ENCODE results near the gene WDPCP. TPM values are rescaled to one million over a fixed set of nuclear protein-coding genes. Genes with fewer than 3 reads are reported as not detected.

The WDPCP gene
- total and polyA plus RNA-seq, 7 donors: 0.60 to 35.5 (median 14.0) TPM

DNA sequence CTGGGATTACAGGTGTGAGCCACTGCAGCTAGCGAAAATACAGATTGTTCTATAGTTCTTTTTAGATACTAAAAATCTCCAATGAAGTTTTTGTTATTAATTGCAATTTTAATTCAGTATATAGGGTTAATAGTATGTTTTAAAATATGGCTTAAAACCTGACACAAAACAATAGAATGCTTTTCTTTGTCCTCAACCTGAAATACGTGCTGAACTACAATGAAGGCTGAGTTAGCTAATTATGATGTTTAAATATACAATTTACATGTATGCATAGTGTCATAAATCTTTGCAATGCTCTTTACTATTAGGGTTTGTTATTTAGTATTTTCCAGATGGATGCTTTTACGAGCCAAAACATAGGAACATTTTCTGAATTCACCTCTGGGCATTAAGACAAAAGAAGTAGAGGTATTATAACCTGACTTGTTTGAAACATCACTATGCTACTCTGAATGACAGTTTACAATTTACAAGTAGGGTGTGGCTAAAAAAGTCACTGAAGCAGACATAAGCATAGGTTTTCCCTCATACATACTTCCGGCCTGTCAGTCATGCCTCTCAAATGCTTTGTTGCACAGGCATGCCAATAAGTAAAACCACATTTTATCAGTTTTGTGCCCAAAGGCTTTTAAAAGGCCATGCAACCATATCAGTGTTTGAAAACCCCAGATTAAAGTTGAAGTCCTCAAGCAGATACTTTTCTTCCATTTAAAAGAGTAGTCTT is 369.3 kb downstream of the WDPCP start:
- Histone ChIP-seq H3K4me3 (no peak overlapping the region), H3K4me1 (no peaks in the 10 kb centered on the region), H3K36me3 (no peaks in the 10 kb centered on the region), H3K9me3 (no peaks in the 10 kb centered on the region), H3K27me3 (no peaks in the 10 kb centered on the region), H3K27ac (no peak overlapping the region)
- WGBS, 2 donors: 72 to 85% methylated on average over 4 of the region's 4 CpGs
- intact Hi-C loops (cut with DNase I): no loop called here
- no peak for DNase-seq
- no peak for TF ChIP-seq POLR2AphosphoS5 (IDR thresholded peaks at IDR 0.05)

DNA sequence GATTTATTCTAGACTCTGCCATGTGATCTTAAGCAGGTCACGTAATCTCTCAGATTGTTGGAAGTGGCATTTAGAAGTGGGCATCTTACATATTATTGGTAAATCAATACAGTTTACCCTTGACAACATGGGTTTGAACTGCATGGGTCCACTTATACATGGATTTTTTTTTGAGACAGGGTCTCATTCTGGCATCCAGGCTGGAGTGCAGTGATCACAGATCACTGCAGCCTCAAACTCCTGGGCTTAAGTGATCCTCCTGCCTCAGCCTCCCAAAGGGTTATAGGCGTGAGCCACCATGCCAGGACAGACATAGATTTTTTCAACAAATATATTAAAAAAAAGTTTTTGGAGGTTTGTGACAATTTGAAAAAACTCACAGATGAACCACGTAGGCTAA is 393.0 kb downstream of the WDPCP start:
- TF ChIP-seq, protein P1, sequence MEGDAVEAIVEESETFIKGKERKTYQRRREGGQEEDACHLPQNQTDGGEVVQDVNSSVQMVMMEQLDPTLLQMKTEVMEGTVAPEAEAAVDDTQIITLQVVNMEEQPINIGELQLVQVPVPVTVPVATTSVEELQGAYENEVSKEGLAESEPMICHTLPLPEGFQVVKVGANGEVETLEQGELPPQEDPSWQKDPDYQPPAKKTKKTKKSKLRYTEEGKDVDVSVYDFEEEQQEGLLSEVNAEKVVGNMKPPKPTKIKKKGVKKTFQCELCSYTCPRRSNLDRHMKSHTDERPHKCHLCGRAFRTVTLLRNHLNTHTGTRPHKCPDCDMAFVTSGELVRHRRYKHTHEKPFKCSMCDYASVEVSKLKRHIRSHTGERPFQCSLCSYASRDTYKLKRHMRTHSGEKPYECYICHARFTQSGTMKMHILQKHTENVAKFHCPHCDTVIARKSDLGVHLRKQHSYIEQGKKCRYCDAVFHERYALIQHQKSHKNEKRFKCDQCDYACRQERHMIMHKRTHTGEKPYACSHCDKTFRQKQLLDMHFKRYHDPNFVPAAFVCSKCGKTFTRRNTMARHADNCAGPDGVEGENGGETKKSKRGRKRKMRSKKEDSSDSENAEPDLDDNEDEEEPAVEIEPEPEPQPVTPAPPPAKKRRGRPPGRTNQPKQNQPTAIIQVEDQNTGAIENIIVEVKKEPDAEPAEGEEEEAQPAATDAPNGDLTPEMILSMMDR (IDR thresholded peaks at IDR 0.05): no peak
- no peak for TF ChIP-seq POLR2AphosphoS5 (IDR thresholded peaks at IDR 0.05)
- TF ChIP-seq POLR2A (IDR thresholded peaks at IDR 0.05): no peak
- TF ChIP-seq EP300 (IDR thresholded peaks at IDR 0.05): no peak
- H3K27ac ChIP-seq: no peak overlapping the region
- intact Hi-C loops (cut with DNase I): no loop called here
- no peaks in the 10 kb centered on the region for H3K4me1 ChIP-seq
- no peak for DNase-seq
- WGBS, 2 donors: 92 to 95% methylated on average over 3 of the region's 3 CpGs
- no peak overlapping the region for H3K4me3 ChIP-seq
- no peaks in the 10 kb centered on the region for H3K9me3 ChIP-seq
- no peaks in the 10 kb centered on the region for H3K27me3 ChIP-seq
- H3K36me3 ChIP-seq: no peaks in the 10 kb centered on the region

DNA sequence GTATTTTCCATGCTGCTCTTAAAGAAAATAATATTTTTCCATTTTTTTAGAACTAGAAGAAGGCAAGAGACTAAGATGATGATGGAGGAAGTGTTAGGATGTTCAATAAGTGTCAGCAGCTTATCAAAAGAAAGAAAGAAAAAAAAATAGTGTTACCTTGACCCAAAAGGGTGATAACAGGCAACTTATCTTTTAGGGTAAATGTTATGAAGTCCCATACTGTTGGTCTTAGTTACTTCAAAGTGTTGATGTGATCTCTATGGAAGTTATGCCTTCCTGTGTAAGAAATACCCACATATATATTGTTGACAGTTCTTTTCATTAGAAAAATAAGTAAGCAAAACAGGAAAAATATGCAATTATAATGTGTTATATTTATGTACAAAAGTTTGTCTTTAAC is 394.1 kb downstream of the WDPCP start:
- H3K9me3 ChIP-seq: no peaks in the 10 kb centered on the region
- TF ChIP-seq POLR2A (IDR thresholded peaks at IDR 0.05) (no peak), POLR2AphosphoS5 (IDR thresholded peaks at IDR 0.05) (no peak), EP300 (IDR thresholded peaks at IDR 0.05) (no peak)
- TF ChIP-seq, protein P1 (IDR thresholded peaks at IDR 0.05): no peak
- H3K4me1 ChIP-seq: no peaks in the 10 kb centered on the region
- no peaks in the 10 kb centered on the region for H3K36me3 ChIP-seq
- DNase-seq: no peak
- no peaks in the 10 kb centered on the region for H3K27me3 ChIP-seq
- intact Hi-C loops (cut with DNase I): no loop called here
- no peak overlapping the region for H3K27ac ChIP-seq
- H3K4me3 ChIP-seq: no peak overlapping the region

DNA sequence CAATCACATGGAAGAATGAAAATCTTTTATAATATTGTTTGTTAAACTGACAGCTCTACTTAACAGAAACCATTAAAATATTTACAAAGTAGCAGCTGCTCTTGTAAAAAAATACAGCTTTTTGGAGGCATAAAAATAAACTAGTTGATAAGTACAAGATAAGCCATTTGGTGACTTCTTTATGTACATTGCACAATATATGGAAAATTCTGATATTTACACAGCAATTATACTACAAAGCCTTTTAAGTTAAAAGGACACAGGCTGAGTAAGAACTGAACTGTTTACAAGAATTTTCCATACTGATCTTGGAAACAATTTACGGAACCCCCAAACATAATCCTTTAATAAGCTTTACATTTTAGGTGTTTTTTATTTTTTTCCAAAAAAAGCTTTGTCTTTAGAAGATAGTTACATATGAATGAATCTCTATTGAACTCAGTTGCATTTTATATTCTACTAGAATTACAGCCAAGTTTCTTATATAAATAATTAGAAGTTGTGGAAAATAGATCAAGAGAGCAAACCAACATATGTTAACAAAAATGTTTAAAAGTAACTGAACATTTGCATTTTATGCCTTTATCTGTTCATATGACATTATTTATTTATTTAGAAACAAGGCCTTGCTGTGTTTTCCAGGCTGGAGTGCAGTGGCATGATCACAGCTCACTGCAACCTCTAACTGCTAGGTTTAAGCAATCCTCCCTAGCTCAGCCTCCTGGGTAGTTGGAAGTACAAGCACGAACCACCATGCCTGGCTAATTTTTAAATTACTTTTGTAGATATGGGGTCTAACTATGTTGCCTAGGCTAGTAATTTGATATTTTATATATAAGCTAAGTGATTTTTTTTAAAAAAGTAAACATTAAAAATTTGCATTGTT is 395.1 kb downstream of the WDPCP start:
- Histone ChIP-seq H3K27ac (no peak overlapping the region), H3K9me3 (no peaks in the 10 kb centered on the region), H3K4me1 (no peaks in the 10 kb centered on the region), H3K36me3 (no peaks in the 10 kb centered on the region), H3K4me3 (no peak overlapping the region), H3K27me3 (no peaks in the 10 kb centered on the region)
- no peak for DNase-seq
- intact Hi-C loops (cut with DNase I): no loop called here
- WGBS, 2 donors: 64 to 72% methylated on average over 2 of the region's 2 CpGs
- TF ChIP-seq POLR2AphosphoS5 (IDR thresholded peaks at IDR 0.05) (no peak), EP300 (IDR thresholded peaks at IDR 0.05) (no peak), POLR2A (IDR thresholded peaks at IDR 0.05) (no peak)
- TF ChIP-seq, protein P1 (IDR thresholded peaks at IDR 0.05): no peak

DNA sequence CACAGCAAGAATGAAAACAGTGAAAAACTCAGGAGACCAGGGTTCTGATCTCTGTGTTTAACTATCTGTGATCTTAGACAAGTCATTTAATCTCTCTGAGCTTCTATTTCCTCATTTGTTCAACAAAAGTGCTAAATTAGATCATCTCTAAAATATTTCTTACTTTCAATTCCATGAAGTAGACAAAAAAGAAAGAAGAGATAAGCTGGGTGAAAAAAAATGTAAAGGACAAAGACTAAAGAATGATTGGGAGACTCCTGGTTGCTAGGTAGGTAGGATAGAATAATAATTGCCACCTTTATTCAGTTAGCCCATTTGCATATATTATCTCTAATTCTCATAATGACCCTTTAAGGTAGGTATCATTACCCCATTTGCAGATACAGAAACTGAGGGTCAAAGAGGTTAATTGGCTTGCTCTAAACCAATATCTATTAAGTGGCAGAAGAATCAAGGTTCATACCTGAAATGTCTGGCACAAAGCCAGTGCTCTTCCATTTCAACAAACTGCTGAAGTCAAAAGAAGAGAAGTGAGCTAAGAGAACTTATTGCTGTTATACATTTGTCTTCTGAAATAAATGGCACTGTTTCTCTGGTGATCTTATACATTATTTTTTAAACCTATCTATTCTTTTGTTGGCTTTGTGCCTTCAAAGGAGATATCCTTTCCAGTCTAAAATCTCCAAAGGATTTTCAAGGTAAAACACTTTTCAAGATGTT is 395.9 kb downstream of the WDPCP start:
- Histone ChIP-seq H3K27ac (no peak overlapping the region), H3K27me3 (no peaks in the 10 kb centered on the region), H3K9me3 (no peaks in the 10 kb centered on the region), H3K4me3 (no peak overlapping the region), H3K4me1 (no peaks in the 10 kb centered on the region), H3K36me3 (no peaks in the 10 kb centered on the region)
- intact Hi-C loops (cut with DNase I): no loop called here
- DNase-seq: no peak
- TF ChIP-seq POLR2A (IDR thresholded peaks at IDR 0.05) (no peak), POLR2AphosphoS5 (IDR thresholded peaks at IDR 0.05) (no peak), EP300 (IDR thresholded peaks at IDR 0.05) (no peak)
- TF ChIP-seq, protein P1 (IDR thresholded peaks at IDR 0.05): no peak
